ENCODE results near the gene PRKCA. TPM values are rescaled to one million over a fixed set of nuclear protein-coding genes. Genes with fewer than 3 reads are reported as not detected.

The PRKCA gene
- total RNA-seq, 1 donor from 2014 or later, result 16.4 TPM

- H3K9me3 Mint-ChIP-seq (ENCODE audit: low read depth), result no peaks in the 10 kb centered on the region
- TF ChIP-seq CTCF (IDR thresholded peaks at IDR 0.05; ENCODE audit: unreplicated experiment), result no peak
- H3K4me3 Mint-ChIP-seq (ENCODE audit: low read depth), result no peak overlapping the region
- H3K4me1 Mint-ChIP-seq (ENCODE audit: low read depth), result peaks cover 18% of the 10 kb centered on the region
- peaks cover 3% of the 10 kb centered on the region for H3K36me3 Mint-ChIP-seq (ENCODE audit: insufficient read depth)
- DNase-seq (ENCODE audit: low spot score, unreplicated experiment), result no peak
- H3K27ac Mint-ChIP-seq, result no peak overlapping the region
- H3K27me3 Mint-ChIP-seq, result no peaks in the 10 kb centered on the region
Measured at GRCh38 chr17:66690166-66690565, 387.8 kb downstream of the PRKCA start.

GRCh38 chr17:66691644-66692420 is 389.4 kb downstream of the PRKCA start:
- no peaks in the 10 kb centered on the region for H3K27me3 Mint-ChIP-seq
- peaks cover 18% of the 10 kb centered on the region for H3K4me1 Mint-ChIP-seq (ENCODE audit: low read depth)
- H3K27ac Mint-ChIP-seq, result peak overlapping the region; percentile 46
- H3K9me3 Mint-ChIP-seq (ENCODE audit: low read depth), result no peaks in the 10 kb centered on the region
- H3K4me3 Mint-ChIP-seq (ENCODE audit: low read depth), result no peak overlapping the region
- H3K36me3 Mint-ChIP-seq (ENCODE audit: insufficient read depth), result peaks cover 3% of the 10 kb centered on the region
- DNase-seq (ENCODE audit: low spot score, unreplicated experiment), result no peak
- TF ChIP-seq CTCF (IDR thresholded peaks at IDR 0.05; ENCODE audit: unreplicated experiment), result no peak

DNA sequence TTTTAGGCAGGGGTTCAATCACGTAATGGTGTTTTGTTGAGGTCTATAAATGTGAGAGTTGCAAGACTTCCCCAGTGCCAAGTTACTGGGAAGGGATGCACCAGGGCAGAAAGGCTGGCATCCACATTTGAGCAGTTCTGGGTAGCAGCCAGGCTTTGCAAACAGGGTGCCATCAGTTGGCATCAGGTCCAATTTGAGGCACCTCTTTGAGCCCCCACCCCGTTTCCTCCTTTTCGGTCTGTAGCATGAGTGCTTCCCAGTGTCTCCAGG is 389.9 kb downstream of the PRKCA start:
- H3K4me3 Mint-ChIP-seq (ENCODE audit: low read depth), result no peak overlapping the region
- peaks cover 3% of the 10 kb centered on the region for H3K36me3 Mint-ChIP-seq (ENCODE audit: insufficient read depth)
- H3K27me3 Mint-ChIP-seq, result no peaks in the 10 kb centered on the region
- peaks cover 18% of the 10 kb centered on the region for H3K4me1 Mint-ChIP-seq (ENCODE audit: low read depth)
- H3K9me3 Mint-ChIP-seq (ENCODE audit: low read depth), result no peaks in the 10 kb centered on the region
- DNase-seq (ENCODE audit: low spot score, unreplicated experiment), result no peak
- no peak for TF ChIP-seq CTCF (IDR thresholded peaks at IDR 0.05; ENCODE audit: unreplicated experiment)
- H3K27ac Mint-ChIP-seq, result peak overlapping the region; percentile 25

DNA sequence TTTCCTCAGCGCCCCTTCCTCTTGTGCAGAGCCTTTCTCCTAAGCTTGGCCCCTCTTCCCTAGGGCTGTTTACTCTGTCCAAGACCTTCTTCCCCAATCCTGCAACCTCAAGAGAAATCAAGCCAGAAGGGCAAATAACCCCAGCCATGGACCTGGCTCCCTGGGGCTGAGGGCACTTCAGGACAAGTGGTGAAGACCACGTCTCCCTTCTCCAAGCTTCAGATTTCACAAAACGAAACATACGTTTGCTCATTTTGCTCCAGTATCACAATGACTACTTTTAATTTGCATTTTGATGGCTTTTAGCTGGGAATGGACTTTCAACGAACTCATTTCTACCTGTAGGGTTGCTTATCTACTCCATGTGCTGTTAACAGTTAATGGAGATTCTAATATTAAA is 392.7 kb downstream of the PRKCA start:
- no peak for DNase-seq (ENCODE audit: low spot score, unreplicated experiment)
- peaks cover 5% of the 10 kb centered on the region for H3K36me3 Mint-ChIP-seq (ENCODE audit: insufficient read depth)
- no peak overlapping the region for H3K4me3 Mint-ChIP-seq (ENCODE audit: low read depth)
- H3K27me3 Mint-ChIP-seq, result no peaks in the 10 kb centered on the region
- TF ChIP-seq CTCF (IDR thresholded peaks at IDR 0.05; ENCODE audit: unreplicated experiment), result no peak
- peaks cover 8% of the 10 kb centered on the region for H3K4me1 Mint-ChIP-seq (ENCODE audit: low read depth)
- H3K27ac Mint-ChIP-seq, result no peak overlapping the region
- peaks cover 4% of the 10 kb centered on the region for H3K9me3 Mint-ChIP-seq (ENCODE audit: low read depth)

- Mint-ChIP-seq H3K4me3 (ENCODE audit: low read depth) (no peak overlapping the region), H3K36me3 (ENCODE audit: insufficient read depth) (peaks cover 7% of the 10 kb centered on the region), H3K27me3 (no peaks in the 10 kb centered on the region), H3K9me3 (ENCODE audit: low read depth) (peaks cover 8% of the 10 kb centered on the region), H3K27ac (no peak overlapping the region), H3K4me1 (ENCODE audit: low read depth) (peaks cover 1% of the 10 kb centered on the region)
- TF ChIP-seq CTCF (IDR thresholded peaks at IDR 0.05; ENCODE audit: unreplicated experiment), result no peak
- no peak for DNase-seq (ENCODE audit: low spot score, unreplicated experiment)
Measured at GRCh38 chr17:66698270-66698669, 395.9 kb downstream of the PRKCA start.

Data from progenitor cell of endocrine pancreas (in vitro differentiated cells).